ENCODE data around the gene CAPN15.
"Not testable (repeated sequence)": the region's sequence is repeated elsewhere in the genome, so short reads cannot be mapped to it uniquely, and the experiment has no call there.

The CAPN15 gene

DNA sequence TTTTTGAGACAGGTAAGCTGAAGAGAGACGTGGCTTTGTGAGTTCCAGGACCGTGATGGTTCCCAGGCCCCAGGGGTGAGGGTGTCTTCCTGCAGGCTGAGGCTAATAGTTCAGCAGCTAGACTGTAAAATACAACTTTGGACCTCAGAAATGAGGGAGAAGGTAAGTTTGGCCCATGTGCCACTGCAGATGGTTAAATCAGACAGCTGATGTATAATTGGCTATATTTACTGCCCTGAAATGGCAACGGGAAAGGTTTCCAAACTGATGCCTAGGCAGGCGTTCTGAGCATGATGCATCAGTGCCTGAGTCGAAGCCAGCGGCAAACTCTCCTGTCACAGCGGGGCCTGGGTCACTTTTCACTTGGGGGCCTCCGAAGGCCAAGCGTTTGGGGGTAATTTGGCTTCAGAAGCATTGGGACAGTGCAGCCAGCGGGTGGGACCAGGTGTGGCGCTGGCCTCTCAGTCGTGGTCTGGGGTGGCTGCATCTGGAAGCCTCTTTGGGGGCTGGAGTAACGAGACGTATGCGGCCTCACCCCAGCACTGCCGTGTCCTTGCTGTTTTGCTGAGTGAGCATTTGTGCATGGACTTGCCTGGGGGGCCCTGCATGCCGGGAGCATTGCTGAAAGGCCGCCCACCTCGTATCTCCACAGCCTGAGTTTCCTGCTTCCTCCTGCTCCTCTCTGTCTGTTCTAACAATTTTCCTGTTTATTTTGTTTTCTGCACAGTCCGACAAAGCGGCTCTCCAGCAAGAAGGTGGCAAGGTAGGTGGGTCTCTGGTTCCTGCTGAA lies 31.2 kb upstream of the CAPN15 start:
- H3K27ac ChIP-seq (ENCODE audit: low read depth, low read length): no peak overlapping the region
- H3K36me3 ChIP-seq (ENCODE audit: insufficient read depth, low read length): peaks cover under 1% of the 10 kb centered on the region
- H3K4me1 ChIP-seq (ENCODE audit: insufficient read depth, low read length): no peaks in the 10 kb centered on the region
- H3K4me3 ChIP-seq (ENCODE audit: low read depth in 1 of 2, low read length in 2 of 2): no peak overlapping the region
- no peak overlapping the region for H3K9ac ChIP-seq (ENCODE audit: low read length)
- H3K27me3 ChIP-seq (ENCODE audit: control insufficient read depth in 1 of 2, insufficient read depth in 2 of 2, low read length in 2 of 2): no peaks in the 10 kb centered on the region
- no peaks in the 10 kb centered on the region for H3K9me3 ChIP-seq (ENCODE audit: low read length)

GRCh38 chr16:497258-497657 lies 30.3 kb upstream of the CAPN15 start:
- Histone ChIP-seq H3K9ac (ENCODE audit: low read length) (no peak overlapping the region), H3K9me3 (ENCODE audit: low read length) (no peaks in the 10 kb centered on the region), H3K27me3 (ENCODE audit: control insufficient read depth in 1 of 2, insufficient read depth in 2 of 2, low read length in 2 of 2) (no peaks in the 10 kb centered on the region), H3K36me3 (ENCODE audit: insufficient read depth, low read length) (no peaks in the 10 kb centered on the region), H3K27ac (ENCODE audit: low read depth, low read length) (no peak overlapping the region), H3K4me1 (ENCODE audit: insufficient read depth, low read length) (no peaks in the 10 kb centered on the region), H3K4me3 (ENCODE audit: low read depth in 1 of 2, low read length in 2 of 2) (no peak overlapping the region)

GRCh38 chr16:499924-500323 lies 27.6 kb upstream of the CAPN15 start:
- Histone ChIP-seq H3K27me3 (ENCODE audit: control insufficient read depth in 1 of 2, insufficient read depth in 2 of 2, low read length in 2 of 2) (no peaks in the 10 kb centered on the region), H3K27ac (ENCODE audit: low read depth, low read length) (no peak overlapping the region), H3K4me3 (ENCODE audit: low read depth in 1 of 2, low read length in 2 of 2) (no peak overlapping the region), H3K36me3 (ENCODE audit: insufficient read depth, low read length) (no peaks in the 10 kb centered on the region), H3K9me3 (ENCODE audit: low read length) (no peaks in the 10 kb centered on the region), H3K4me1 (ENCODE audit: insufficient read depth, low read length) (no peaks in the 10 kb centered on the region), H3K9ac (ENCODE audit: low read length) (no peak overlapping the region)

DNA sequence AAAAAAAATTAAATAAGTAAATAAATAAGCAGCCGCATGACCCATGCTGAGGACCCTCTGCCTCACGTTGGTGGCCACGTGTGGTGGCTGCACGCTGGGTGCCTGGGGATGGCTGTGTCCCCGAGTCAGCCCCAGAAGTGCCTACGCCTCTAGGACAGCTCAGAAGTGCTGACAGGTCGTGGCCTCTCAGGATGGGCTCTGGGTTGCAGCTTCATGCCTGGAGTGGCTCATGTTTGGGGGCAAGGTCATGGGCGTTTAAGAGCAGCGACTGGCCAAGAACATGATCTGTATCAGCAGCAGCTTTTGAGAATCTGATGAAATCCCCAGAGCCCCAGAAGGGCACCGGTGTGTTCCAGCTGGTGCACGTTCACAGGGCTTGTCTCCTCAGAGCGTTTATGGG lies 26.8 kb upstream of the CAPN15 start:
- Histone ChIP-seq H3K9me3 (ENCODE audit: low read length) (no peaks in the 10 kb centered on the region), H3K9ac (ENCODE audit: low read length) (no peak overlapping the region), H3K4me3 (ENCODE audit: low read depth in 1 of 2, low read length in 2 of 2) (no peak overlapping the region), H3K4me1 (ENCODE audit: insufficient read depth, low read length) (no peaks in the 10 kb centered on the region), H3K27ac (ENCODE audit: low read depth, low read length) (no peak overlapping the region), H3K36me3 (ENCODE audit: insufficient read depth, low read length) (peaks cover 1% of the 10 kb centered on the region), H3K27me3 (ENCODE audit: control insufficient read depth in 1 of 2, insufficient read depth in 2 of 2, low read length in 2 of 2) (no peaks in the 10 kb centered on the region)

GRCh38 chr16:502179-502943 lies 25.2 kb upstream of the CAPN15 start:
- Histone ChIP-seq H3K4me3 (ENCODE audit: low read depth in 1 of 2, low read length in 2 of 2) (no peak overlapping the region), H3K27ac (ENCODE audit: low read depth, low read length) (no peak overlapping the region), H3K9ac (ENCODE audit: low read length) (no peak overlapping the region)

DNA sequence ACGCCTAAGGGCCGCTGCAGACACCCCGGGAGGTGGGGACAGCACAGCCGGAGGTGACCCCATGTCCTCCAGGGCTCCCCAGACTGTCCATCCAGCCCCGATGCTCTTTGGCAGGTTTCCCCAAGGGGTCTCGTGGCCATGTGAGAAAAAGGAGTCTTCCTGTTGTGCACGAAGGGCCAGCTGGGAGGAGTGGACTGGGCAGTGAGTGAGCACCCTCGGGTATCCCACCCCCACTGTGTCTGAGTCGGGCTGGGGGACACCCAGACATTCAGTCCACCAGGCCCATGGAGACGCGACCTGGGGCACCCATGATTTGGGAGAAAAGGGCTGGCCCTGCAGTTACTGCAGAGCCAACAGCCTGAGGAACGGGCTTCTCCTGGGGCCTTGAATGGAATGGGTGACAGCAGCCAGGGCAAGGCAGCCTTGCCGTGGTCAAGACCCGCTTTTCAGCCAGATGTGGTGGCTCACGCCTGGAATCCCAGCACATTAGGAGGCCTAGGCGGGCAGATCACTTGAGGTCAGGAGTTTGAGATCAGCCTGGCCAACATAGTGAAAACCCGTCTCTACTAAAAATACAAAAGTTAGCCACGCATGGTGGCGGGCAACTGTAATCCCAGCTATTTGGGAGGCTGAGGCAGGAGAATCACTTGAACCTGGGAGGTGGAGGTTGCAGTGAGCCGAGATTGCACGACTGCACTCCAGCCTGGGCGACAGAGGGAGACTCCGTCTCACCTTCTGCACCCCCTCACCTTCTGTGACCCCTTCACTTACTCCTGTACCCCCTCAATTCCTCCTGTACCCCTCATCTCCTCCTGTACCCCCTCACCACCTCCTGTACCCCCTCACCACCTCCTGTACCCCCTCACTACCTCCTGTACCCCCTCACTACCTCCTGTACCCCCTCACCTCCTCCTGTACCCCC lies 24.1 kb upstream of the CAPN15 start:
- H3K36me3 ChIP-seq (ENCODE audit: insufficient read depth, low read length): peaks cover 5% of the 10 kb centered on the region
- no peak overlapping the region for H3K4me3 ChIP-seq (ENCODE audit: low read depth in 1 of 2, low read length in 2 of 2)
- H3K9ac ChIP-seq (ENCODE audit: low read length): no peak overlapping the region
- no peaks in the 10 kb centered on the region for H3K4me1 ChIP-seq (ENCODE audit: insufficient read depth, low read length)
- no peaks in the 10 kb centered on the region for H3K9me3 ChIP-seq (ENCODE audit: low read length)
- H3K27me3 ChIP-seq (ENCODE audit: control insufficient read depth in 1 of 2, insufficient read depth in 2 of 2, low read length in 2 of 2): no peaks in the 10 kb centered on the region
- H3K27ac ChIP-seq (ENCODE audit: low read depth, low read length): no peak overlapping the region

More at GRCh38 chr16:502179-502943, 25.2 kb upstream of the CAPN15 start:
- Histone ChIP-seq H3K4me1 (ENCODE audit: insufficient read depth, low read length) (no peaks in the 10 kb centered on the region), H3K36me3 (ENCODE audit: insufficient read depth, low read length) (peaks cover 5% of the 10 kb centered on the region), H3K9me3 (ENCODE audit: low read length) (no peaks in the 10 kb centered on the region), H3K27me3 (ENCODE audit: control insufficient read depth in 1 of 2, insufficient read depth in 2 of 2, low read length in 2 of 2) (no peaks in the 10 kb centered on the region)

- H3K4me3 ChIP-seq (ENCODE audit: low read depth in 1 of 2, low read length in 2 of 2): no peak overlapping the region
- no peak overlapping the region for H3K27ac ChIP-seq (ENCODE audit: low read depth, low read length)
Observed at GRCh38 chr16:505479-506245, 21.9 kb upstream of the CAPN15 start.

DNA sequence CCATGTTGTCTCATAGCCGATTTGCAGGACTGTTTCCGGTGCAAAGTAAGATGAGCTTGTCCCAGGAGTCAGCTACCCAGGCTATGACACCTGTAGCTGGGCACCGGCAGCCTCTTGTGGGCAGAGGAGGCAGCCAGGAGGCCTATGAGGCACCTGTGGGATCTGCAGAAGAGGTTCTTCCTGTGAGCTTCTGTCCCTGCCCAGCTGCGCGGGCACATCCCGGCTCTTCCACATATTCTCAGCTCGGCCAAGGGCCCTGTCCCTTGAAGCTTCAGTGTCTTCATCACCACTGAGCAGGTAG lies 21.3 kb upstream of the CAPN15 start:
- Histone ChIP-seq H3K27me3 (ENCODE audit: control insufficient read depth in 1 of 2, insufficient read depth in 2 of 2, low read length in 2 of 2) (no peaks in the 10 kb centered on the region), H3K9ac (ENCODE audit: low read length) (no peak overlapping the region), H3K9me3 (ENCODE audit: low read length) (no peaks in the 10 kb centered on the region), H3K27ac (ENCODE audit: low read depth, low read length) (no peak overlapping the region), H3K4me1 (ENCODE audit: insufficient read depth, low read length) (no peaks in the 10 kb centered on the region), H3K4me3 (ENCODE audit: low read depth in 1 of 2, low read length in 2 of 2) (no peak overlapping the region), H3K36me3 (ENCODE audit: insufficient read depth, low read length) (peaks cover 5% of the 10 kb centered on the region)

More at GRCh38 chr16:505479-506245, 21.9 kb upstream of the CAPN15 start:
- Histone ChIP-seq H3K27me3 (ENCODE audit: control insufficient read depth in 1 of 2, insufficient read depth in 2 of 2, low read length in 2 of 2) (no peaks in the 10 kb centered on the region), H3K36me3 (ENCODE audit: insufficient read depth, low read length) (peaks cover 5% of the 10 kb centered on the region), H3K4me1 (ENCODE audit: insufficient read depth, low read length) (no peaks in the 10 kb centered on the region), H3K9ac (ENCODE audit: low read length) (no peak overlapping the region), H3K9me3 (ENCODE audit: low read length) (no peaks in the 10 kb centered on the region)

DNA sequence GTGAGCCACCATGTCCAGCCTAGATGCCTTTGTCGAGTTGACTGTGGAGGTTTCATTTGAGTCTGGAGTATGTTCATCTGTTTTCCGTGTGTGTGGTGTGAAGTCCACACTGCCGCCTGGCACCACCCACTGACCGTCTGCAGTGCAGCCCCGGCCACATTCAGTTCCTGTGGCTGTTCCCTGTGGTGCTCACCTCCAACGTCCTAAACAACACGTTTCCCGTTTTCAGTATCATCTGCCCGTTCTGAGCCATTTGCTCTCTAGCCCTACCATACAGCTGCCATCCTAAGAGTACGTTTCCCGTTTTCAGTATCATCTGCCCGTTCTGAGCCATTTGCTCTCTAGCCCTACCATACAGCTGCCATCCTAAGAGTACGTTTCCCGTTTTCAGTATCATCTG lies 20.0 kb upstream of the CAPN15 start:
- H3K27me3 ChIP-seq (ENCODE audit: control insufficient read depth in 1 of 2, insufficient read depth in 2 of 2, low read length in 2 of 2); H3K4me1 ChIP-seq (ENCODE audit: insufficient read depth, low read length); H3K9ac ChIP-seq (ENCODE audit: low read length); H3K27ac ChIP-seq (ENCODE audit: low read depth, low read length); H3K4me3 ChIP-seq (ENCODE audit: low read depth in 1 of 2, low read length in 2 of 2); H3K36me3 ChIP-seq (ENCODE audit: insufficient read depth, low read length); H3K9me3 ChIP-seq (ENCODE audit: low read length): not testable (repeated sequence)

DNA sequence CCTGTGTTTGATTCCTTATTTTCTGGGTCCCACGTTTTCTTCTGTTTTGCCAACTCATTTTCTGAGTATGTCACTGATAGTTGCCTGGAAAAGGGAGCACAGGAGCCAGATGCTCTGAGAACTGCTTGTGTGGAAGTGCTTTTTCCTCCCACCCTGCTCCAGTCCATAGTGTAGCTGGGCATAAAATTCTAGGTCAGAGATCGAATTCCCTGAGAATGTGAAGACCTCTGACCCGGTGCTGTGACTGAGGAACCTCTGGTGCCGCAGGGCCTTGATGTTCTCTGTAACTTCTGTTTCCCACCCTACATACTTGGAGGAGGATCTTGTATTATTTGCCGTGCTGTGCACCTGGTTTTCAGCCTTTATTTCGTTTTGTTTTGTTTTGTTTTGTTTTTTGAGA lies 19.5 kb upstream of the CAPN15 start:
- Histone ChIP-seq H3K27me3 (ENCODE audit: control insufficient read depth in 1 of 2, insufficient read depth in 2 of 2, low read length in 2 of 2) (no peaks in the 10 kb centered on the region), H3K36me3 (ENCODE audit: insufficient read depth, low read length) (peaks cover 5% of the 10 kb centered on the region), H3K9me3 (ENCODE audit: low read length) (no peaks in the 10 kb centered on the region), H3K9ac (ENCODE audit: low read length) (no peak overlapping the region), H3K27ac (ENCODE audit: low read depth, low read length) (no peak overlapping the region), H3K4me1 (ENCODE audit: insufficient read depth, low read length) (no peaks in the 10 kb centered on the region), H3K4me3 (ENCODE audit: low read depth in 1 of 2, low read length in 2 of 2) (no peak overlapping the region)

Measured in muscle layer of colon (tissue), 2 donors.